Activated CD4-positive, alpha-beta T cell treated with anti-CD3 and anti-CD28 coated beads, Interleukin-2, Interleukin-4, amounts not matched to agents 100 ng/mL and 50 ng/mL, durations not matched to agents 16 hours and 8 hours (primary cell): ENCODE results near the gene PSMB2.

Source experiments
- DNase-seq: peaks from one replicate; pipeline ENCODE4 v3.0.0-alpha.2; 2020; ENCODE audit warnings: low spot score

The PSMB2 gene

GRCh38 chr1:35572296-35572695 is 69.0 kb downstream of the PSMB2 start:
- no peak for DNase-seq

DNA sequence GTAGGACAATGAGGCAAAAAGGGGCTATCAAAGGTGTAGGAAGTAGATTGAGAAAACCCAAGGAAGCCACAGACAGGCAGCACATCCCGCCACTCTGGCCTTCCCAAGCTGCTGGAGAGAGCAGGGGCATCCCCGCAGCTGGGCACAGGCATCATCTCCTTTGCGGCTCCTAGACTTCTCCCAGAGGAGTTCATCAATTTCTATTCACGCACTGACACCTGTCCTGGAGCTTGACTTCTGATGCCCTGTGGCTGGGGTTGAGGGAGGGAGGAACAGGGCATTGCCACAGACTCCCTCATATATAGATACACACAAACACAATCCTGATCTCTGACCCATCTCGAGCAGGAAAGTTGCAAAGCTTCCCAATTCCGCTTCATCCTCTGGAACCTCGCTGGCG is 70.1 kb downstream of the PSMB2 start:
- no peak for DNase-seq

DNA sequence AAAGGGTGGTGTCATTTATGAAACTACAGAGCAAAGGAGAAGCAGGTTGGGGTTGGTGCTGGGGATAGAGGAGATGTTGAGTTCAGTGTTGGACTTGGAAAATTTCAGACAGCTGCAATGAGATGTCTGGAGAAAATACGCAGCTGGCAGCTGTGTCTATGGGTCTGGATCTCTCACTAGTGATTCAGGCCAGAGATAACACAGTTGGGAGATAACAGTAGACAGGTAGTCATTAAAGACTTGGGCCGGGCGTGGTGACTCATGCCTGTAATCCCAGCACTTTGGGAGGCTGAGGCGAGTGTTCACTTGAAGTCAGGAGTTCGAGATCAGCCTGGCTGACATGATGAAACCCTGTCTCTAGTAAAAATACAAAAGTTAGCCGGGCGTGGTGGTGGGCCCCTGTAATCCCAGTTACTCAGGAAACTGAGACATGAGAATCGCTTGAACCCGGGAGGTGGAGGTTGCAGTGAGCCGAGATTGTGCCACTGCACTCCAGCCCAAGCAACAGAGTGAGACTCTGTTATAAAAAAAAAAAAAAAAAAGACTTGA is 70.7 kb downstream of the PSMB2 start:
- DNase-seq: no peak

DNA sequence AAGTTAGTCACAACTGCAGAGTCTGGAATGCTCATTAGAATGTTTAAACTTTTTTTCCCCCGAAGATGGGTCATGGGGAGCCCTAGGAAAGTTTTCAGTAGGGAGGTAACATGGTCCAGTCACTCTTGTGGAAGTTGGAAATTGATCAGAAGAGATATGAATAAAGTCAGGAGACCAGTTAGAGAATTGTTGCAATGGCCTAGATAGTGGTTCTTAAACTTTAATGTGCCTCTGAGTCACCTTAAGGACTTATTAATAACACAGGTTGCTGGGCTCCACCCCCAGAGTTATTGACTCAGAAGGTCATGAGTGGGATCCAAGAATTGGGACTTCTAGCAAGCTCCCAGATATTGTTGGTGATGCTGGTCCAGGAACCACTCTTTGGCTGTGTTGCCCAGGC is 71.4 kb downstream of the PSMB2 start:
- no peak for DNase-seq

DNA sequence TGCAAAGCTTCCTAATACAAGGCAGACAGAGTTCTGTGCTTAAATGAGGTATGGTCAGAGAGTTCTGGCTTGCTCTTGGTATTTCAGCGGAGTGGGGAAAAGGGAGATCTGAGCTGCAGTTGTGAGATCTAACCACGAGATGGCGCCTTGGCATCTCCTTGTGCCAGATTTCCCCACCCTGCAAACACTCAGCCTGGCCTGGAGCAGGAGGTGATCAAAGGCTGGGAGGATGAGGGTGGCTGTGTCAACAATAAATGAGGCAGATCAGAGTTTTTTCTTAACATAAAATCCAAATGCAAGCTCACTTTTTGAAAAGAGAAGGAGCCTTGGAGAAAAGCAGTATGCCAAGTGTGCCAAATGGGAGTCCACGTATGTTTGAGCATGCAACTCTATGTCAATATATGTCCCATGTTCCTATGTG is 72.3 kb downstream of the PSMB2 start:
- DNase-seq: peak; percentile 69

GRCh38 chr1:35567947-35568558 is 73.3 kb downstream of the PSMB2 start:
- DNase-seq: no peak

GRCh38 chr1:35565742-35566133 is 75.6 kb downstream of the PSMB2 start:
- no peak for DNase-seq

DNA sequence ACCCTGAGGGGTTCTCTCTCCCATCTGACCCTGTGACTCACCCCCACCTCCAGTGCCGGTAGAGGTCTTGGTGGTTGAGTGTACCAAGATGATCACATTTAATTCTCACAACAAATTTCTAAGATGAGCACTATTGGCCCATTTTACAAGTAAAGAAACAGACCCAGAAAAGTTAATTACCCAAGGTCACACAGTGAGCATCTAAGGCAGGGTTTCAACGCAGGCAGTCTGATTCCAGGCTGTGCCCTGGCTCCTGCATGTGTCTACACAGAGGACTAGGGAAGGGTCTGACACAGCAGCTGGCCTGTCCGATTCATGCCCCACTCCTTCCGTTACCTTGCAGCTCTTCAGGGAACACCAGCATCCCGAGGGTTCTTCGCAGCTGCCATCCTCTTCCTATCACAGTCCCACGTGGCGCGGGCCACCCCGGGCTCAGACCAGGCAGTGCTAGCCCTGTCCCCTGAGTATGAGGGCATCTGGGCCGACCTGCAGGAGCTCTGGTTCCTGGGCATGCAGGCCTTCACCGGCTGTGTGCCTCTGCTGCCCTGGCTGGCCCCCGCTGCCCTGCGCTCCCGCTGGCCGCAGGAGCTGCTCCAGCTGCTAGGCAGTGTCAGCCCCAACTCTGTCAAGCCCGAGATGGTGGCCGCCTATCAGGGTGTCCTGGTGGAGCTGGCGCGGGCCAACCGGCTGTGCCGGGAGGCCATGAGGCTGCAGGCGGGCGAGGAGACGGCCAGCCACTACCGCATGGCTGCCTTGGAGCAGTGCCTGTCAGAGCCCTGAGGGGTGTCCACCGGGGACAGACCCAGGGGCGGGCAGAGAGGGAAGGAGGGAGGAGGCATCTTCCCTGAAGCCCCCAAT is 76.2 kb downstream of the PSMB2 start:
- no peak for DNase-seq

- peak; percentile 84 for DNase-seq
Measured at GRCh38 chr1:35564037-35564883, 77.1 kb downstream of the PSMB2 start.

GRCh38 chr1:35563166-35563565 is 78.2 kb downstream of the PSMB2 start:
- no peak for DNase-seq

- DNase-seq: no peak
Measured at GRCh38 chr1:35561972-35562680, 79.2 kb downstream of the PSMB2 start.

- DNase-seq: no peak
Measured at GRCh38 chr1:35561297-35561971, 79.9 kb downstream of the PSMB2 start.

DNA sequence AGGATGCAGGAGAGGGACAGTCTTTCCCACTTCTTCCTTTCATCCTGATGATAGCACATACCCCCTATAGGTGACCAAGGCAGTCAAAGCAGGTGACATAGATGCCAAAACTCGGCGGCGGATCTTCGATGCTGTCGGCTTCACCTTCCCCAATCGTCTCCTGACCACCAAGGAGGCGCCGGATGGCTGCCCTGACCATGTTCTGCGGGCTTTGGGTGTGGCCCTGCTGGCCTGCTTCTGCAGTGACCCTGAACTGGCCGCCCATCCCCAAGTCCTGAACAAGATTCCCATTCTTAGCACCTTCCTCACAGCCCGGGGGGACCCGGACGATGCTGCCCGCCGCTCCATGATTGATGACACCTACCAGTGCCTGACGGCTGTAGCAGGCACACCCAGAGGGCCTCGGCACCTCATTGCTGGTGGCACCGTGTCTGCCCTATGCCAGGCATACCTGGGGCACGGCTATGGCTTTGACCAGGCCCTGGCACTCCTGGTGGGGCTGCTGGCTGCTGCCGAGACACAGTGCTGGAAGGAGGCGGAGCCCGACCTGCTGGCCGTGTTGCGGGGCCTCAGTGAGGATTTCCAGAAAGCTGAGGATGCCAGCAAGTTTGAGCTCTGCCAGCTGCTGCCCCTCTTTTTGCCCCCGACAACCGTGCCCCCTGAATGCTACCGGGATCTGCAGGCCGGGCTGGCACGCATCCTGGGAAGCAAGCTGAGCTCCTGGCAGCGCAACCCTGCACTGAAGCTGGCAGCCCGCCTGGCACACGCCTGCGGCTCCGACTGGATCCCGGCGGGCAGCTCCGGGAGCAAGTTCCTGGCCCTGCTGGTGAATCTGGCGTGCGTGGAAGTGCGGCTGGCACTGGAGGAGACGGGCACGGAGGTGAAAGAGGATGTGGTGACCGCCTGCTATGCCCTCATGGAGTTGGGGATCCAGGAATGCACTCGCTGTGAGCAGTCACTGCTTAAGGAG is 80.8 kb downstream of the PSMB2 start:
- DNase-seq: no peak

- no peak for DNase-seq
Measured at GRCh38 chr1:35559317-35559944, 81.9 kb downstream of the PSMB2 start.

DNA sequence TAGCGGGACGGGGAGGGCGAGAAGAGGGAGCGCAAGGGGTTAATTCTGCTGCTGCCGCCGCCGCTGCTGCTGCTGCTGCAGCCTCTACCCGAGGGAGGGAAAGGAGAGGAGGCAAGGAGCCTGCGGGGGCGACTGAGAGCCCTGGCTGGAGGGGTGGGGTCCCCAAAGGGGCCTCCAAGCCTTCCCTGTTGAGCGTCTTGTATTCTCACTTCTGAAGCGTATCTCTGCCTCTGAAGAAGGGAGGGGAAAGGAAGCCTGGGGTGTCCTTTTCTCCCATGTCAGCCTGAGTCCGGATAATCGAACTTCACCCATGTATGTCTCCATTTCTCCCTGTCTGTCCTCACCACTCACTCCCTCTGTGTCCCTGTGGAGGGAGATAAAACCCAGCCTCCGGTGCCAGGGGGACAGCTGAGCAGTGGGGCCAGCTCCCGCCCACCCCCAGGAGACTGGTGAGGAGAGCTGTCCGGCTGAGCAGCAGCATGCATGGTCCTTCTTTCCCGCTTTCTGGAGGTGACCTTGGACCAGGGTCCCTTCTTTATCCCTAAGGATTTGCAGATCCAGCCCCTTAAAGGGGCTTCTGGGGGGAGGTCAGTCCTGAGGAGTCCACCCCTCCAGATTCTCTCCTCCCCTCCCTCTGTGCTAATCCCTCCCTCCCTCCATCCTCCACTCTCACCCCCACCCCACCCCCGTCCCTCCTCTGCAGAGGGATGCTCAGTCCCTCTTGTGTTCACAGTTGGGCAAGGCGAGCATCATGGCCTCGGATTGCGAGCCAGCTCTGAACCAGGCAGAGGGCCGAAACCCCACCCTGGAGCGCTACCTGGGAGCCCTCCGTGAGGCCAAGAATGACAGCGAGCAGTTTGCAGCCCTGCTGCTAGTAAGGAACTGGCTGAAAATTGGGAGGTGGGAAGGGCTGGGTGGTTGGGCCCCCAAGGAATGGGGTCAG is 82.7 kb downstream of the PSMB2 start:
- no peak for DNase-seq

- peak; percentile 98 for DNase-seq
Measured at GRCh38 chr1:35557611-35558373, 83.5 kb downstream of the PSMB2 start, which contains the start of gene NCDN. Gene NCDN (plus strand): TSS chr1:35557799. CDS start chr1:35558191, 392 bp downstream.

- DNase-seq: peak; percentile 81
Measured at GRCh38 chr1:35557118-35557610, 84.2 kb downstream of the PSMB2 start, which contains the start of gene KIAA0319L. Gene KIAA0319L (minus strand): TSS chr1:35557403. CDS start chr1:35554491, 2,912 bp downstream.
